HEK293 (cell line): ENCODE measurements around the gene PDE4B.

ENCODE experiments used
- CTCF ChIA-PET: fragments of 350-600 bp; formaldehyde crosslinking; extraction: SDS; loops from one replicate; lab custom pipeline; 2021; ENCODE audit warnings: antibody characterized with exemption; lab: Yijun Ruan, JAX
- POLR2A ChIA-PET: fragments of 300-600 bp; formaldehyde crosslinking; extraction: SDS; loops from one replicate; lab custom pipeline; 2020; ENCODE audit warnings: antibody characterized with exemption, inconsistent platforms; lab: Yijun Ruan, JAX
- H3K27ac ChIP-seq: fragments of 200-500 bp; sonication (Bioruptor generic); 2 replicates; pipeline ENCODE4 v1.5.1; 2014; ENCODE audit warnings: low read depth, low read length, control low read depth, inconsistent platforms; ENCODE audit errors: extremely low read depth
- H3K36me3 ChIP-seq, 2 experiments: fragments of 200-500 bp in 1 of 2; sonication (Bioruptor generic) in 1 of 2; 1 replicate in 1 of 2; 2 replicates in 1 of 2; pipeline ENCODE4 v1.5.1; 2014 to 2017; ENCODE audit warnings: inconsistent platforms in 2 of 2, low read length in 2 of 2; ENCODE audit not compliant: control insufficient read depth in 2 of 2, insufficient read depth in 1 of 2
- H3K4me1 ChIP-seq: fragments of 200-500 bp; sonication (Bioruptor generic); 2 replicates; pipeline ENCODE4 v1.5.1; 2014; ENCODE audit warnings: mild to moderate bottlenecking, low read length, inconsistent platforms; ENCODE audit not compliant: control insufficient read depth, insufficient read depth
- H3K4me3 ChIP-seq: 2 replicates; pipeline ENCODE4 v1.5.1; 2011; ENCODE audit warnings: low read depth, mild to moderate bottlenecking, control low read depth, low read length, moderate library complexity
- H3K9me3 ChIP-seq: fragments of 200-500 bp; sonication (Bioruptor generic); 2 replicates; pipeline ENCODE4 v1.5.1; 2014; ENCODE audit warnings: low read depth, low read length, inconsistent platforms; ENCODE audit not compliant: control insufficient read depth, insufficient read depth
- AEBP2 ChIP-seq: fragments of 450-650 bp; formaldehyde crosslinking; IDR thresholded peaks from 2 replicates; pipeline ENCODE4 v1.5.1; 2016; ENCODE audit warnings: missing biosample characterization, missing genetic modification characterization, borderline replicate concordance
- ATF2 ChIP-seq: fragments of 450-650 bp; formaldehyde crosslinking; IDR thresholded peaks from 2 replicates; pipeline ENCODE4 v1.5.1; 2016; ENCODE audit warnings: missing biosample characterization, missing genetic modification characterization, low read depth
- CTCF ChIP-seq: fragments of 450-650 bp; formaldehyde crosslinking; IDR thresholded peaks from 2 replicates; pipeline ENCODE4 v1.5.1; 2016; ENCODE audit warnings: missing biosample characterization, missing genetic modification characterization
- EGR2 ChIP-seq: fragments of 450-650 bp; formaldehyde crosslinking; IDR thresholded peaks from 2 replicates; pipeline ENCODE4 v1.5.1; 2016; ENCODE audit warnings: low read depth, missing biosample characterization, missing genetic modification characterization
- HOXD13 ChIP-seq: sonication (generic); formaldehyde crosslinking; IDR thresholded peaks from 2 replicates; pipeline ENCODE4 v1.8.0; 2022; ENCODE audit warnings: missing genetic modification reagents, borderline replicate concordance
- SP3 ChIP-seq: fragments of 450-650 bp; formaldehyde crosslinking; IDR thresholded peaks from 2 replicates; pipeline ENCODE4 v1.5.1; 2016; ENCODE audit warnings: missing biosample characterization, missing genetic modification characterization
- ZNF114 ChIP-seq: fragments of 450-650 bp; formaldehyde crosslinking; IDR thresholded peaks from 2 replicates; pipeline ENCODE4 v1.5.0; 2017; ENCODE audit warnings: missing biosample characterization, missing genetic modification characterization
- ZNF174 ChIP-seq: fragments of 450-650 bp; formaldehyde crosslinking; IDR thresholded peaks from 2 replicates; pipeline ENCODE4 v1.5.0; 2017; ENCODE audit warnings: missing biosample characterization, mild to moderate bottlenecking, missing genetic modification characterization
- ZNF24 ChIP-seq: fragments of 450-650 bp; formaldehyde crosslinking; IDR thresholded peaks from 2 replicates; pipeline ENCODE4 v1.5.1; 2016; ENCODE audit warnings: missing biosample characterization, missing genetic modification characterization
- ZNF600 ChIP-seq: fragments of 450-650 bp; formaldehyde crosslinking; IDR thresholded peaks from 2 replicates; pipeline ENCODE4 v1.5.1; 2016; ENCODE audit warnings: missing biosample characterization, missing genetic modification characterization
- ZNF791 ChIP-seq: fragments of 450-650 bp; formaldehyde crosslinking; IDR thresholded peaks from 2 replicates; pipeline ENCODE4 v1.5.1; 2016; ENCODE audit warnings: missing biosample characterization, missing genetic modification characterization
- TF ChIP-seq, protein P1 (sequence below): fragments of 450-650 bp; IDR thresholded peaks from 2 replicates; pipeline ENCODE4 v1.5.1; 2018; ENCODE audit warnings: missing biosample characterization, mild to moderate bottlenecking, missing genetic modification characterization
- TF ChIP-seq, protein P2 (sequence below): fragments of 450-650 bp; formaldehyde crosslinking; IDR thresholded peaks from 2 replicates; pipeline ENCODE4 v1.5.1; 2016; ENCODE audit warnings: missing biosample characterization, missing genetic modification characterization, borderline replicate concordance
- TF ChIP-seq, protein P3 (sequence below): fragments of 450-650 bp; formaldehyde crosslinking; IDR thresholded peaks from 2 replicates; pipeline ENCODE4 v1.5.1; 2016; ENCODE audit warnings: missing biosample characterization, missing genetic modification characterization

PDE4B gene

DNA sequence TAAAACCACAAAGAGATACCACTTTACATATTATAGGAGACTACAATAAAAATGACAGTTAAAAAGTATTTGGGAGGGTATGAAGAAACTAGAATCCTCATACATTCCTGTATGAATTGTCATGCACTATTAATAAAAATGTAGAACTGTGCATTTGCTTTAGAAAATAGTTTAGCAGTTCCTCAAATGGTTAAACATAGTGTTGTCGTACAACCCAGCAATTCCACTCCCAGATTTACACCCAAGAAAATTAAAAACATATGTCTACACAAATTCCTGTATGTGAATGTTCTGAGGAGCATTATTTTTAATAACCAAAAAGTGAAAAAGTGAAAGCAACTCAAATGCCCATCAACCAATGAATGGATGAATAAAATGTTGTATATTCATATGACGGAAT is 23.1 kb upstream of the PDE4B start:
- Histone ChIP-seq H3K4me3 (no peak overlapping the region), H3K9me3 (no peaks in the 10 kb centered on the region), H3K27ac (no peak overlapping the region), H3K36me3 (no peaks in the 10 kb centered on the region)
- CTCF ChIA-PET = no interaction called here
- TF ChIP-seq CTCF (tag by site-specific recombination) (no peak), ATF2 (tag by site-specific recombination) (no peak), ZNF24 (tag by site-specific recombination) (no peak), AEBP2 (tag by site-specific recombination) (no peak), EGR2 (tag by site-specific recombination) (no peak), ZNF114 (tag by site-specific recombination) (no peak), ZNF791 (tag by site-specific recombination) (no peak), ZNF600 (tag by site-specific recombination) (no peak), HOXD13 (CRISPR knock-in tag) (no peak), ZNF174 (tag by site-specific recombination) (no peak), SP3 (no peak)
- TF ChIP-seq, protein P1, sequence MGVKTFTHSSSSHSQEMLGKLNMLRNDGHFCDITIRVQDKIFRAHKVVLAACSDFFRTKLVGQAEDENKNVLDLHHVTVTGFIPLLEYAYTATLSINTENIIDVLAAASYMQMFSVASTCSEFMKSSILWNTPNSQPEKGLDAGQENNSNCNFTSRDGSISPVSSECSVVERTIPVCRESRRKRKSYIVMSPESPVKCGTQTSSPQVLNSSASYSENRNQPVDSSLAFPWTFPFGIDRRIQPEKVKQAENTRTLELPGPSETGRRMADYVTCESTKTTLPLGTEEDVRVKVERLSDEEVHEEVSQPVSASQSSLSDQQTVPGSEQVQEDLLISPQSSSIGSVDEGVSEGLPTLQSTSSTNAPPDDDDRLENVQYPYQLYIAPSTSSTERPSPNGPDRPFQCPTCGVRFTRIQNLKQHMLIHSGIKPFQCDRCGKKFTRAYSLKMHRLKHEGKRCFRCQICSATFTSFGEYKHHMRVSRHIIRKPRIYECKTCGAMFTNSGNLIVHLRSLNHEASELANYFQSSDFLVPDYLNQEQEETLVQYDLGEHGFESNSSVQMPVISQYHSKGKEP (tag by site-specific recombination) = no peak
- TF ChIP-seq, protein P2, sequence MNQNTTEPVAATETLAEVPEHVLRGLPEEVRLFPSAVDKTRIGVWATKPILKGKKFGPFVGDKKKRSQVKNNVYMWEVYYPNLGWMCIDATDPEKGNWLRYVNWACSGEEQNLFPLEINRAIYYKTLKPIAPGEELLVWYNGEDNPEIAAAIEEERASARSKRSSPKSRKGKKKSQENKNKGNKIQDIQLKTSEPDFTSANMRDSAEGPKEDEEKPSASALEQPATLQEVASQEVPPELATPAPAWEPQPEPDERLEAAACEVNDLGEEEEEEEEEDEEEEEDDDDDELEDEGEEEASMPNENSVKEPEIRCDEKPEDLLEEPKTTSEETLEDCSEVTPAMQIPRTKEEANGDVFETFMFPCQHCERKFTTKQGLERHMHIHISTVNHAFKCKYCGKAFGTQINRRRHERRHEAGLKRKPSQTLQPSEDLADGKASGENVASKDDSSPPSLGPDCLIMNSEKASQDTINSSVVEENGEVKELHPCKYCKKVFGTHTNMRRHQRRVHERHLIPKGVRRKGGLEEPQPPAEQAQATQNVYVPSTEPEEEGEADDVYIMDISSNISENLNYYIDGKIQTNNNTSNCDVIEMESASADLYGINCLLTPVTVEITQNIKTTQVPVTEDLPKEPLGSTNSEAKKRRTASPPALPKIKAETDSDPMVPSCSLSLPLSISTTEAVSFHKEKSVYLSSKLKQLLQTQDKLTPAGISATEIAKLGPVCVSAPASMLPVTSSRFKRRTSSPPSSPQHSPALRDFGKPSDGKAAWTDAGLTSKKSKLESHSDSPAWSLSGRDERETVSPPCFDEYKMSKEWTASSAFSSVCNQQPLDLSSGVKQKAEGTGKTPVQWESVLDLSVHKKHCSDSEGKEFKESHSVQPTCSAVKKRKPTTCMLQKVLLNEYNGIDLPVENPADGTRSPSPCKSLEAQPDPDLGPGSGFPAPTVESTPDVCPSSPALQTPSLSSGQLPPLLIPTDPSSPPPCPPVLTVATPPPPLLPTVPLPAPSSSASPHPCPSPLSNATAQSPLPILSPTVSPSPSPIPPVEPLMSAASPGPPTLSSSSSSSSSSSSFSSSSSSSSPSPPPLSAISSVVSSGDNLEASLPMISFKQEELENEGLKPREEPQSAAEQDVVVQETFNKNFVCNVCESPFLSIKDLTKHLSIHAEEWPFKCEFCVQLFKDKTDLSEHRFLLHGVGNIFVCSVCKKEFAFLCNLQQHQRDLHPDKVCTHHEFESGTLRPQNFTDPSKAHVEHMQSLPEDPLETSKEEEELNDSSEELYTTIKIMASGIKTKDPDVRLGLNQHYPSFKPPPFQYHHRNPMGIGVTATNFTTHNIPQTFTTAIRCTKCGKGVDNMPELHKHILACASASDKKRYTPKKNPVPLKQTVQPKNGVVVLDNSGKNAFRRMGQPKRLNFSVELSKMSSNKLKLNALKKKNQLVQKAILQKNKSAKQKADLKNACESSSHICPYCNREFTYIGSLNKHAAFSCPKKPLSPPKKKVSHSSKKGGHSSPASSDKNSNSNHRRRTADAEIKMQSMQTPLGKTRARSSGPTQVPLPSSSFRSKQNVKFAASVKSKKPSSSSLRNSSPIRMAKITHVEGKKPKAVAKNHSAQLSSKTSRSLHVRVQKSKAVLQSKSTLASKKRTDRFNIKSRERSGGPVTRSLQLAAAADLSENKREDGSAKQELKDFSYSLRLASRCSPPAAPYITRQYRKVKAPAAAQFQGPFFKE (tag by site-specific recombination) = no peak
- TF ChIP-seq, protein P3, sequence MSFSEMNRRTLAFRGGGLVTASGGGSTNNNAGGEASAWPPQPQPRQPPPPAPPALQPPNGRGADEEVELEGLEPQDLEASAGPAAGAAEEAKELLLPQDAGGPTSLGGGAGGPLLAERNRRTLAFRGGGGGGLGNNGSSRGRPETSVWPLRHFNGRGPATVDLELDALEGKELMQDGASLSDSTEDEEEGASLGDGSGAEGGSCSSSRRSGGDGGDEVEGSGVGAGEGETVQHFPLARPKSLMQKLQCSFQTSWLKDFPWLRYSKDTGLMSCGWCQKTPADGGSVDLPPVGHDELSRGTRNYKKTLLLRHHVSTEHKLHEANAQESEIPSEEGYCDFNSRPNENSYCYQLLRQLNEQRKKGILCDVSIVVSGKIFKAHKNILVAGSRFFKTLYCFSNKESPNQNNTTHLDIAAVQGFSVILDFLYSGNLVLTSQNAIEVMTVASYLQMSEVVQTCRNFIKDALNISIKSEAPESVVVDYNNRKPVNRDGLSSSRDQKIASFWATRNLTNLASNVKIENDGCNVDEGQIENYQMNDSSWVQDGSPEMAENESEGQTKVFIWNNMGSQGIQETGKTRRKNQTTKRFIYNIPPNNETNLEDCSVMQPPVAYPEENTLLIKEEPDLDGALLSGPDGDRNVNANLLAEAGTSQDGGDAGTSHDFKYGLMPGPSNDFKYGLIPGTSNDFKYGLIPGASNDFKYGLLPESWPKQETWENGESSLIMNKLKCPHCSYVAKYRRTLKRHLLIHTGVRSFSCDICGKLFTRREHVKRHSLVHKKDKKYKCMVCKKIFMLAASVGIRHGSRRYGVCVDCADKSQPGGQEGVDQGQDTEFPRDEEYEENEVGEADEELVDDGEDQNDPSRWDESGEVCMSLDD (tag by site-specific recombination) = no peak
- TF ChIP-seq, all 188 proteins: peak for 0
- POLR2A ChIA-PET = no interaction called here
- no peaks in the 10 kb centered on the region for H3K4me1 ChIP-seq
